Liver (tissue), 3 donors: ENCODE results near the gene MAPKAPK2.

Source experiments
- ATF3 ChIP-seq: IDR thresholded peaks from 2 replicates; pipeline ENCODE4 v1.6.1; 2016; ENCODE audit warnings: antibody characterized with exemption
- CTCF ChIP-seq: fragments of 150-350 bp; IDR thresholded peaks from 2 replicates; pipeline ENCODE4 v1.5.1; 2017; ENCODE audit warnings: improper control_type of control experiment, low read depth, low read length; ENCODE audit not compliant: missing input control
- EGR1 ChIP-seq, 2 donors: IDR thresholded peaks; 2 replicates each; pipeline ENCODE4 v1.6.1; 2016 to 2018; ENCODE audit warnings: antibody characterized with exemption in 2 of 2, low read depth in 2 of 2
- FOXA1 ChIP-seq: IDR thresholded peaks from 2 replicates; pipeline ENCODE4 v1.6.1; 2016; ENCODE audit warnings: antibody characterized with exemption
- GABPA ChIP-seq, 2 donors: IDR thresholded peaks in 1 of 2; conservative IDR thresholded peaks in 1 of 2; 2 replicates each; pipeline ENCODE4 v1.6.1; 2016; ENCODE audit warnings: antibody characterized with exemption in 2 of 2, mild to moderate bottlenecking in 1 of 2, moderate library complexity in 1 of 2
- JUND ChIP-seq, 2 donors: IDR thresholded peaks; 2 replicates each; pipeline ENCODE4 v1.6.1; 2016; ENCODE audit warnings: antibody characterized with exemption in 2 of 2
- MAX ChIP-seq: IDR thresholded peaks from 2 replicates; pipeline ENCODE4 v1.6.1; 2016; ENCODE audit warnings: antibody characterized with exemption
- NR2F2 ChIP-seq: IDR thresholded peaks from 2 replicates; pipeline ENCODE4 v1.6.1; 2016; ENCODE audit warnings: antibody characterized with exemption
- RAD21 ChIP-seq, 2 donors: IDR thresholded peaks; 2 replicates each; pipeline ENCODE4 v1.6.1; 2016; ENCODE audit warnings: antibody characterized with exemption in 2 of 2, mild to moderate bottlenecking in 2 of 2
- REST ChIP-seq: IDR thresholded peaks from 2 replicates; pipeline ENCODE4 v1.6.1; 2016; ENCODE audit warnings: antibody characterized with exemption, mild to moderate bottlenecking
- SP1 ChIP-seq: IDR thresholded peaks from 2 replicates; pipeline ENCODE4 v1.6.1; 2018; ENCODE audit warnings: antibody characterized with exemption, mild to moderate bottlenecking
- TAF1 ChIP-seq: conservative IDR thresholded peaks from 2 replicates; pipeline ENCODE4 v1.6.1; 2016; ENCODE audit warnings: antibody characterized with exemption, mild to moderate bottlenecking
- YY1 ChIP-seq: IDR thresholded peaks from 2 replicates; pipeline ENCODE4 v1.6.1; 2016; ENCODE audit warnings: antibody characterized with exemption, mild to moderate bottlenecking
- ZBTB33 ChIP-seq: IDR thresholded peaks from 2 replicates; pipeline ENCODE4 v1.6.1; 2016; ENCODE audit warnings: antibody characterized with exemption
- donor health status: healthy.
- donor health status: healthy.

GRCh38 chr1:206706298-206706791, 21.6 kb downstream of the MAPKAPK2 start:
- TF ChIP-seq TAF1 (no peak), CTCF (no peak), ZBTB33 (no peak), REST (no peak), MAX (no peak), GABPA (IDR thresholded peaks at IDR 0.05 in 1 of 2, conservative IDR thresholded peaks at IDR 0.05 in 1 of 2) (no peak), SP1 (no peak), NR2F2 (no peak), RAD21 (IDR thresholded peaks at IDR 0.05) (no peak), EGR1 (IDR thresholded peaks at IDR 0.05; ENCODE audit: low read depth in 2 of 2) (no peak), ATF3 (no peak), YY1 (no peak), JUND (IDR thresholded peaks at IDR 0.05) (no peak), FOXA1 (no peak)
